ENCODE measurements around the gene SIN3A. TPM values are rescaled to one million over a fixed set of nuclear protein-coding genes. Genes with fewer than 3 reads are reported as not detected.
"Not testable (repeated sequence)": the region's sequence is repeated elsewhere in the genome, so short reads cannot be mapped to it uniquely, and the experiment has no call there.

SIN3A gene
- total RNA-seq, 1 donor from 2014 or later, result 51.6 TPM

DNA sequence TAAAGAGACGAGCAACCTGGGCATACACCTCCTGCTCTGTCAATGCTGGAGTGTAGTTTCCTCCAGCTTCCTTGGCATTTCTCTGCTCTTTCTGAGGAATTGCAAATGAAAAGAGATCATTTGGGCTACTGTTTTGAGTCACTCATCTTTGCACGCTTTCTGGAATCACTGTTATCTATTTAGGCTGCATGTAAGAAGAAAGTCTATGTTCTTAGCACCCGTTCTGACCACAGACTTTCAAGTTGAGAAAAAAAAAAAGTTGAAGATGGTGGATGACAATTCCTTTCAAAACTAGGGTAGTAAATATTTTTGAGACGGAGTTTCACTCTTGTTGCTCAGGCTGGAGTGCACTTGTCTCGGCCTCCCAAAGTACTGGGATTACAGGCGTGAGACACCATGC, 41.3 kb downstream of the SIN3A start:
- Histone ChIP-seq H3K4me3 (no peak overlapping the region), H3K27ac (no peak overlapping the region), H3K4me1 (no peaks in the 10 kb centered on the region), H3K27me3 (ENCODE audit: low read depth) (no peaks in the 10 kb centered on the region), H3K36me3 (peaks cover 93% of the 10 kb centered on the region), H3K9me3 (no peaks in the 10 kb centered on the region)
- DNase-seq (no peak), ATAC-seq (no peak)
- TF ChIP-seq CTCF (IDR thresholded peaks at IDR 0.05), result no peak
- intact Hi-C loops (cut with DNase I), result no loop called here

- H3K36me3 ChIP-seq, result peaks cover 100% of the 10 kb centered on the region
- no peak overlapping the region for H3K4me3 ChIP-seq
- intact Hi-C loops (cut with DNase I), result no loop called here
- ATAC-seq, result no peak
- DNase-seq, result no peak
- no peak overlapping the region for H3K27ac ChIP-seq
- H3K27me3 ChIP-seq (ENCODE audit: low read depth), result no peaks in the 10 kb centered on the region
- no peak for TF ChIP-seq CTCF (IDR thresholded peaks at IDR 0.05)
- no peaks in the 10 kb centered on the region for H3K4me1 ChIP-seq
- H3K9me3 ChIP-seq, result no peaks in the 10 kb centered on the region
Measured at GRCh38 chr15:75407083-75407482, 44.4 kb downstream of the SIN3A start.

GRCh38 chr15:75403892-75404291, 47.6 kb downstream of the SIN3A start:
- no peaks in the 10 kb centered on the region for H3K9me3 ChIP-seq
- H3K27me3 ChIP-seq (ENCODE audit: low read depth), result no peaks in the 10 kb centered on the region
- H3K4me1 ChIP-seq, result no peaks in the 10 kb centered on the region
- TF ChIP-seq CTCF (IDR thresholded peaks at IDR 0.05), result no peak
- H3K36me3 ChIP-seq, result peaks cover 100% of the 10 kb centered on the region
- intact Hi-C loops (cut with DNase I), result no loop called here
- no peak for ATAC-seq
- no peak overlapping the region for H3K4me3 ChIP-seq
- no peak for DNase-seq
- H3K27ac ChIP-seq, result no peak overlapping the region

DNA sequence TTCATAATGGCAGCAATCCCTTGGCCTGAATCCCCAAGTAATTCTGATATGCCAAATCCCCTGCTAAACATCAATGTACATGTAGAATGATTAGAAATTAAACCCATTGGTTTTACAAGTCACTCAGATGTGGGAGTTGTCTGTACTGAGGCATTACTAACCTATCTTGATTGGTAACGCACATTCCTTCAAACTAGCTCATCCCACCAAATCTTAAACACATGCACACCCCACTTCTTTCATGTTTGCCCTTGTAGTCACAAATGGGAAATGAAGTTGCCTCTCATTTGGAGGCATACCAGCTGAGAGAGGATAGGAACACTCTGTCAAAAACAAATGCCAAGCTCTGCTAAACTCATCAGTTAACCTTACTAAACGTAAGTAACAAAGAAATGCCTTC, 54.0 kb downstream of the SIN3A start:
- TF ChIP-seq CTCF (IDR thresholded peaks at IDR 0.05), result no peak
- ATAC-seq (no peak), DNase-seq (no peak)
- Histone ChIP-seq H3K9me3 (no peaks in the 10 kb centered on the region), H3K27me3 (ENCODE audit: low read depth) (no peaks in the 10 kb centered on the region), H3K4me1 (no peaks in the 10 kb centered on the region), H3K4me3 (no peak overlapping the region), H3K27ac (no peak overlapping the region), H3K36me3 (peaks cover 100% of the 10 kb centered on the region)
- intact Hi-C loops (cut with DNase I), result no loop called here

DNA sequence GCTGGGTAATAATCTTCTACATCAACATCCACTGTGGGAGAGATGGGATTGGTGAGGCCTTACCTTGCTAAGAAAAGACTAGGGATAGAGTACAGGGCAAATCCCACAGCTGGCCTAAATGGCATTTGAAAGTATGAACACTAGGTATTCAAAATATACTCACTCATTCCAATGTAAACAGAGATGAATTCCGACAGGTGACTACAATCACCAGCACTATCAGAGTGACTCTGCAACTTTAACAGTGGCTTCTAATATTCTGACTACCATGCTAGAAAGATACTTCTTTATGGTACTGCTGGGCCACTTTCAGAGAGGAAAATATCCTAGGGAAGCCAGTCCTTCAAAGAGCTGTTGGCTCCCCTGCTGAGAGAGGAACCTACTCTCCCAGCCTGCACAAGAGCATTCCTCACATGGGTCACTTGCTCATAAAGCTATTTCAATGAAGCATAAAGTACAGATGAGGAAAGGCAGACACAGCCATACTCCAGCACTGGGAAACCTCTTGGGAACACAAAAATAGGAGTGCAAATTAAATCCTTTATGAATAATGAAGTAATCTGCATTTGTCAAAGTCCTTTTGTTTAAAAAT, 61.6 kb downstream of the SIN3A start:
- TF ChIP-seq CTCF (IDR thresholded peaks at IDR 0.05), result no peak
- H3K9me3 ChIP-seq, result no peaks in the 10 kb centered on the region
- H3K4me3 ChIP-seq, result no peak overlapping the region
- intact Hi-C loops (cut with DNase I), result no loop called here
- H3K36me3 ChIP-seq, result peaks cover 100% of the 10 kb centered on the region
- H3K27ac ChIP-seq, result no peak overlapping the region
- ATAC-seq (peak in 1 of 2 donors; percentile 35), DNase-seq (no peak)
- H3K4me1 ChIP-seq, result no peaks in the 10 kb centered on the region
- H3K27me3 ChIP-seq (ENCODE audit: low read depth), result no peaks in the 10 kb centered on the region

DNA sequence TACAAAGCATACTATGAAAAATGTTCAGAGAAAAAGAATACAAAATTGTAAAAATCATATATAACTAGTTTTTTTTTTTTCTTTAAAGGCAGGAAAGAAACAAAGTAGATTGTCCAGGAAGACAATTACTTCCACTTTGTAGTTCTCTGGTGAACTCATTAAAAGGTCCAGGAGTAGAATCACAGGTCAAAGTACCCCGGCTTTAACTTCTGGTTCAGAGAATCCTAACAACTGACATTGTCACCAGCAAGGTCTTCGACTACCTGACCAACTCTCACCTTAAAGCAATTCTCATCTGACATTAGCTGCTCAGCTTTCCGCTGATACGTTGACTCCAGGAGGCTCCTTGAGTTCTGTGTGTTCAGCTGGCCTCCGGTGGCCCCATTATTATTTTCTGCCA, 67.5 kb downstream of the SIN3A start:
- intact Hi-C loops (cut with DNase I); H3K4me1 ChIP-seq; H3K9me3 ChIP-seq; DNase-seq; H3K4me3 ChIP-seq; H3K27me3 ChIP-seq (ENCODE audit: low read depth); H3K27ac ChIP-seq; ATAC-seq: not testable (repeated sequence)
- peaks cover 99% of the 10 kb centered on the region for H3K36me3 ChIP-seq

Measured in lower lobe of right lung (tissue), 2 donors.